Small intestine (tissue), 7 donors: ENCODE data around the gene CLASRP. TPM values are rescaled to one million over a fixed set of nuclear protein-coding genes. Genes with fewer than 3 reads are reported as not detected.

Experiments
- DNase-seq, 2 donors: peaks; one replicate each; pipeline versions ENCODE4 v3.0.0 to v3.0.0-alpha.2; 2013
- FAIRE-seq: peaks from 2 replicates; lab custom pipeline; 2012; peaks lifted over from hg19 to GRCh38; lab: Jason Lieb, UNC
- H3K27ac ChIP-seq, 3 donors: one replicate each; pipeline ENCODE4 v1.5.1; 2013; ENCODE audit warnings: low read length in 2 of 3, mild to moderate bottlenecking in 2 of 3, control low read depth in 1 of 3, inconsistent platforms in 1 of 3, low read depth in 1 of 3, moderate library complexity in 1 of 3
- H3K27me3 ChIP-seq, 3 donors: one replicate each; pipeline ENCODE4 v1.6.1; 2013; ENCODE audit warnings: low read length in 3 of 3, inconsistent platforms in 1 of 3; ENCODE audit not compliant: control insufficient read depth in 3 of 3, insufficient read depth in 3 of 3
- H3K36me3 ChIP-seq, 3 donors: one replicate each; pipeline ENCODE4 v1.6.1; 2013; ENCODE audit warnings: low read length in 3 of 3, inconsistent platforms in 1 of 3, low read depth in 1 of 3, mild to moderate bottlenecking in 1 of 3, moderate library complexity in 1 of 3; ENCODE audit not compliant: control insufficient read depth in 3 of 3, insufficient read depth in 2 of 3
- H3K4me1 ChIP-seq, 3 donors: one replicate each; pipeline ENCODE4 v1.6.1; 2013; ENCODE audit warnings: low read length in 2 of 3, inconsistent platforms in 1 of 3, low read depth in 1 of 3, mild to moderate bottlenecking in 1 of 3, moderate library complexity in 1 of 3; ENCODE audit not compliant: control insufficient read depth in 3 of 3, insufficient read depth in 2 of 3
- H3K4me3 ChIP-seq, 3 donors: one replicate each; pipeline ENCODE4 v1.5.1; 2013; ENCODE audit warnings: low read length in 3 of 3, control low read depth in 1 of 3, inconsistent platforms in 1 of 3, low read depth in 1 of 3, mild to moderate bottlenecking in 1 of 3, moderate library complexity in 1 of 3
- H3K9me3 ChIP-seq, 2 donors: one replicate each; pipeline ENCODE4 v1.6.1; 2013; ENCODE audit warnings: low read depth in 1 of 2, low read length in 1 of 2; ENCODE audit not compliant: control insufficient read depth in 2 of 2, insufficient read depth in 1 of 2
- WGBS, 3 donors: extraction: QIAGEN DNeasy Blood & Tissue Kit; methylation state at CpG; one replicate each; pipeline ENCODE4 v1.1.7; 2013; 5-methylcytosine and 5-hydroxymethylcytosine counted together
- polyA plus RNA-seq, 4 donors: library from polyadenylated mRNA; stranded (reverse) in 3 of 4; unstranded in 1 of 4; fragments of 200-250 nt in 3 of 4; fragments of 120-200 nt in 1 of 4; gene quantifications; one replicate each; pipeline versions ENCODE4 v1.2.1 to v1.2.3, GENCODE V29; 2013
- donor health status: healthy with polysubstance abuse.
- donor health status: control.
- donor health status: control.
- donor health status: Bipolar disorder and iron deficiency.
- donor health status: healthy.

Gene CLASRP
- polyA plus RNA-seq, 4 donors: 55.3 to 117 (median 80.4) TPM

- WGBS, 3 donors: 0% methylated on average over 40 to 61 of the region's 61 CpGs
- FAIRE-seq (no peak), DNase-seq (peak; percentile 72 to 88)
- H3K27ac ChIP-seq: peak within 1 kb of the TSS; percentile 57 to 92 (median 64)
- H3K4me1 ChIP-seq: peaks cover 2 to 39% (median 15%) of the 10 kb centered on the region in 3 donors
- no peaks in the 10 kb centered on the region for H3K9me3 ChIP-seq
- H3K4me3 ChIP-seq: peak within 1 kb of the TSS; percentile 65 to 82 (median 81)
- H3K36me3 ChIP-seq: peaks cover 0 to 35% (median 1%) of the 10 kb centered on the region in 3 donors
- no peaks in the 10 kb centered on the region for H3K27me3 ChIP-seq
These were observed 40.4 kb downstream of the CLASRP start, which contains the start of gene GEMIN7 for GRCh38 chr19:45079063-45079910. Gene GEMIN7, plus strand, starts transcription at chr19:45079260. Its CDS starts 10,855 bp downstream, at chr19:45090115.

GRCh38 chr19:45079911-45080370, 41.1 kb downstream of the CLASRP start:
- Histone ChIP-seq H3K36me3 (peaks cover 0 to 36% (median 1%) of the 10 kb centered on the region in 3 donors), H3K4me3 (peak overlapping the region; percentile 65 to 82 (median 81)), H3K9me3 (no peaks in the 10 kb centered on the region), H3K27me3 (no peaks in the 10 kb centered on the region), H3K4me1 (peaks cover 2 to 34% (median 11%) of the 10 kb centered on the region in 3 donors), H3K27ac (peak overlapping the region; percentile 57 to 92 (median 64))
- 5 to 7% (median 6%) methylated on average over 6 of the region's 6 CpGs for WGBS, 3 donors
- no peak for FAIRE-seq
- peak; percentile 72 to 94 for DNase-seq

GRCh38 chr19:45082170-45082569, 43.3 kb downstream of the CLASRP start:
- H3K36me3 ChIP-seq: peaks cover 0 to 52% (median 3%) of the 10 kb centered on the region in 3 donors
- 88 to 90% (median 90%) methylated on average over 5 of the region's 5 CpGs for WGBS, 3 donors
- FAIRE-seq: no peak

GRCh38 chr19:45086480-45086879, 47.6 kb downstream of the CLASRP start:
- peaks cover 0 to 15% (median 0%) of the 10 kb centered on the region in 3 donors for H3K4me1 ChIP-seq
- H3K4me3 ChIP-seq: no peak overlapping the region
- no peak overlapping the region for H3K27ac ChIP-seq
- H3K9me3 ChIP-seq: no peaks in the 10 kb centered on the region
- no peaks in the 10 kb centered on the region for H3K27me3 ChIP-seq
- FAIRE-seq: no peak
- peaks cover 3 to 77% (median 6%) of the 10 kb centered on the region in 3 donors for H3K36me3 ChIP-seq
- 92 to 95% (median 94%) methylated on average over 4 of the region's 4 CpGs for WGBS, 3 donors
- peak in 1 of 2 donors; percentile 1 for DNase-seq

More at GRCh38 chr19:45082170-45082569, 43.3 kb downstream of the CLASRP start:
- Histone ChIP-seq H3K4me3 (no peak overlapping the region), H3K27me3 (no peaks in the 10 kb centered on the region), H3K27ac (no peak overlapping the region), H3K9me3 (no peaks in the 10 kb centered on the region), H3K4me1 (peaks cover 2 to 23% (median 9%) of the 10 kb centered on the region in 3 donors)
- no peak for DNase-seq

GRCh38 chr19:45087531-45087930, 48.7 kb downstream of the CLASRP start:
- Histone ChIP-seq H3K27ac (peak overlapping the region in 1 of 3 donors; percentile 42), H3K4me3 (no peak overlapping the region), H3K4me1 (peaks cover 0 to 15% (median 0%) of the 10 kb centered on the region in 3 donors), H3K36me3 (peaks cover 2 to 66% (median 6%) of the 10 kb centered on the region in 3 donors), H3K9me3 (no peaks in the 10 kb centered on the region), H3K27me3 (no peaks in the 10 kb centered on the region)
- 64 to 77% (median 71%) methylated on average over 11 of the region's 11 CpGs for WGBS, 3 donors
- peak in 1 of 2 donors; percentile 1 for DNase-seq
- FAIRE-seq: no peak

- peak overlapping the region in 1 of 3 donors; percentile 95 for H3K4me3 ChIP-seq
- no peaks in the 10 kb centered on the region for H3K9me3 ChIP-seq
- FAIRE-seq: no peak
- 74 to 91% (median 83%) methylated on average over 17 of the region's 17 CpGs for WGBS, 3 donors
- no peaks in the 10 kb centered on the region for H3K27me3 ChIP-seq
- peak overlapping the region; percentile 35 to 99 (median 66) for H3K27ac ChIP-seq
- peaks cover 2 to 58% (median 6%) of the 10 kb centered on the region in 3 donors for H3K36me3 ChIP-seq
- H3K4me1 ChIP-seq: peaks cover 3 to 26% (median 8%) of the 10 kb centered on the region in 3 donors
- DNase-seq: no peak
These were observed 51.2 kb downstream of the CLASRP start for GRCh38 chr19:45090034-45090433.

GRCh38 chr19:45090606-45091005, 51.8 kb downstream of the CLASRP start:
- H3K27ac ChIP-seq: peak overlapping the region; percentile 42 to 99 (median 98)
- peak; percentile 80 to 91 for DNase-seq

More at GRCh38 chr19:45090606-45091005, 51.8 kb downstream of the CLASRP start:
- H3K36me3 ChIP-seq: peaks cover 0 to 58% (median 6%) of the 10 kb centered on the region in 3 donors
- H3K4me1 ChIP-seq: peaks cover 4 to 32% (median 8%) of the 10 kb centered on the region in 3 donors
- H3K4me3 ChIP-seq: peak overlapping the region in 2 of 3 donors; percentile 41 to 95
- 17 to 59% (median 31%) methylated on average over 5 of the region's 5 CpGs for WGBS, 3 donors
- H3K27me3 ChIP-seq: no peaks in the 10 kb centered on the region
- no peak for FAIRE-seq
- H3K9me3 ChIP-seq: no peaks in the 10 kb centered on the region
